Ascending aorta (tissue), 2 donors: ENCODE measurements around the gene ACO2. TPM values are rescaled to one million over a fixed set of nuclear protein-coding genes. Genes with fewer than 3 reads are reported as not detected.

Experiments
- DNase-seq, 2 donors: peaks; one replicate each; pipeline ENCODE4 v3.0.0-alpha.2; 2019; ENCODE audit warnings: low spot score in 2 of 2
- H3K27ac ChIP-seq, 2 donors: fragments of 200-600 bp; sonication (generic); one replicate each; pipeline ENCODE4 v1.5.1; 2016 to 2017; ENCODE audit warnings: mild to moderate bottlenecking in 1 of 2
- H3K27me3 ChIP-seq: fragments of 200-600 bp; sonication (generic); one replicate; pipeline ENCODE4 v1.5.1; 2017
- H3K36me3 ChIP-seq, 2 donors: fragments of 200-600 bp; sonication (generic); one replicate each; pipeline ENCODE4 v1.5.1; 2016
- H3K4me1 ChIP-seq, 2 donors: fragments of 200-600 bp; sonication (generic); one replicate each; pipeline ENCODE4 v1.5.1; 2016 to 2017; ENCODE audit warnings: mild to moderate bottlenecking in 1 of 2
- H3K4me3 ChIP-seq, 2 donors: fragments of 200-600 bp; sonication (generic); one replicate each; pipeline ENCODE4 v1.5.1; 2016 to 2017; ENCODE audit warnings: mild to moderate bottlenecking in 1 of 2
- H3K9me3 ChIP-seq, 2 donors: fragments of 200-600 bp; sonication (generic); one replicate each; pipeline ENCODE4 v1.5.1; 2016
- intact Hi-C: fragments of 100-400 bp; cut with DNase I; formaldehyde crosslinking; loops from one replicate; pipeline ENCODE4 v1.15.1; 2023
- total RNA-seq: library from RNA; depleted of rRNA; stranded (reverse); fragments of >200 nt; gene quantifications from one replicate; pipeline ENCODE4 v1.1.0, GENCODE V29; 2016
- TF ChIP-seq, protein P1 (sequence below), 3 experiments: fragments of 200-600 bp in 2 of 3; fragments of 450-650 bp in 1 of 3; sonication (generic) in 2 of 3; IDR thresholded peaks; one replicate each; pipeline ENCODE4 v1.5.1; 2016 to 2019; ENCODE audit warnings: antibody characterized with exemption in 3 of 3, mild to moderate bottlenecking in 1 of 3, moderate library complexity in 1 of 3

The ACO2 gene
- total RNA-seq, 1 donor from 2014 or later = 81.1 TPM

DNA sequence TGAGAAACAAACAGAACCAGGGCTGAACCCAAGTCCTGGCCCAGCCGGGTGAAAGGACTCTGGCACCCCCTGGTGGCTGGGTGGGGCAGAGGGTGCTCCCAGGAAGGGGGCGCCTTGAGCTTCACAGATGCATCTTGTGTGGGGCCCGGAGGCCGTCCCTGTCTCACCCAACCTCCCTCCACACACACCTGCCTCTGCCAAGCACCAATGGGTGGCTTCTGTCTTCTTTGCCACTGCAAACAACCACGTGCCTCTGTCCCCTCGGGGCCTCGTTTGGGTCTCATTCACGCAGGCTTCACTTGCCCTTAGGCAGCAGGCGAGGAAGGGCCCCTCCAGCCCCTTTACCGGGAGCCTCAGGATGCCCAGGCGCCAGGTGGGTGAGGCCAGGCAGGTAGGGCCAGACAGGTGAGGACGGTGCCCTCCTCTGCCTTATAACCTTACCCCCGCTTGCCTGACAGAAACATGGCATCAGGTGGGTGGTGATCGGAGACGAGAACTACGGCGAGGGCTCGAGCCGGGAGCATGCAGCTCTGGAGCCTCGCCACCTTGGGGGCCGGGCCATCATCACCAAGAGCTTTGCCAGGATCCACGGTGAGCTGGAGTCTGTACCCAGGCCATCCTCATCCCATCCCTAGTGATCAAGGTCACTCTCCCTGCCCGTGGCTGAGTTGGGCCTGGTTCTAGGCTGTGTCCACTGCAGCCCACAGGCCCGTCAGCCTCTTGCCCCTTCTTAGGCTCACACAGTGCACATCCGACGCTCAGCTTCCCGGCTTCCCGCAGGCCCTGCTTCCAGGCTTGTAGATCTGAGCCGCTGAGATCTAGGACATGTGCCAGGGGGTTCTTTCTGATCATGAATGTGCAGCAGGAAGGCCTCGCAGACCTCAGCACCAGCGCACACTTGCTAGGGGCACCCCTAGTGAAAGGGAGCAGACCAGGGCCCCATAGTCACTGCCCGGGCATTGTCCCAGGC is 58.2 kb downstream of the ACO2 start:
- Histone ChIP-seq H3K36me3 (peaks cover 59 to 61% of the 10 kb centered on the region in 2 donors), H3K27ac (peak overlapping the region; percentile 94 to 96), H3K9me3 (no peaks in the 10 kb centered on the region), H3K27me3 (no peaks in the 10 kb centered on the region), H3K4me1 (peaks cover 24 to 31% of the 10 kb centered on the region in 2 donors), H3K4me3 (no peak overlapping the region)
- intact Hi-C loops = loop anchor here (10.0 kb wide), 1 partner anchor 602 kb away; no protein-coding TSS in a partner anchor
- TF ChIP-seq, protein P1, sequence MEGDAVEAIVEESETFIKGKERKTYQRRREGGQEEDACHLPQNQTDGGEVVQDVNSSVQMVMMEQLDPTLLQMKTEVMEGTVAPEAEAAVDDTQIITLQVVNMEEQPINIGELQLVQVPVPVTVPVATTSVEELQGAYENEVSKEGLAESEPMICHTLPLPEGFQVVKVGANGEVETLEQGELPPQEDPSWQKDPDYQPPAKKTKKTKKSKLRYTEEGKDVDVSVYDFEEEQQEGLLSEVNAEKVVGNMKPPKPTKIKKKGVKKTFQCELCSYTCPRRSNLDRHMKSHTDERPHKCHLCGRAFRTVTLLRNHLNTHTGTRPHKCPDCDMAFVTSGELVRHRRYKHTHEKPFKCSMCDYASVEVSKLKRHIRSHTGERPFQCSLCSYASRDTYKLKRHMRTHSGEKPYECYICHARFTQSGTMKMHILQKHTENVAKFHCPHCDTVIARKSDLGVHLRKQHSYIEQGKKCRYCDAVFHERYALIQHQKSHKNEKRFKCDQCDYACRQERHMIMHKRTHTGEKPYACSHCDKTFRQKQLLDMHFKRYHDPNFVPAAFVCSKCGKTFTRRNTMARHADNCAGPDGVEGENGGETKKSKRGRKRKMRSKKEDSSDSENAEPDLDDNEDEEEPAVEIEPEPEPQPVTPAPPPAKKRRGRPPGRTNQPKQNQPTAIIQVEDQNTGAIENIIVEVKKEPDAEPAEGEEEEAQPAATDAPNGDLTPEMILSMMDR (IDR thresholded peaks at IDR 0.05) = peak; percentile 77 to 88 (median 81)
- peak in 1 of 2 donors; percentile 75 for DNase-seq

DNA sequence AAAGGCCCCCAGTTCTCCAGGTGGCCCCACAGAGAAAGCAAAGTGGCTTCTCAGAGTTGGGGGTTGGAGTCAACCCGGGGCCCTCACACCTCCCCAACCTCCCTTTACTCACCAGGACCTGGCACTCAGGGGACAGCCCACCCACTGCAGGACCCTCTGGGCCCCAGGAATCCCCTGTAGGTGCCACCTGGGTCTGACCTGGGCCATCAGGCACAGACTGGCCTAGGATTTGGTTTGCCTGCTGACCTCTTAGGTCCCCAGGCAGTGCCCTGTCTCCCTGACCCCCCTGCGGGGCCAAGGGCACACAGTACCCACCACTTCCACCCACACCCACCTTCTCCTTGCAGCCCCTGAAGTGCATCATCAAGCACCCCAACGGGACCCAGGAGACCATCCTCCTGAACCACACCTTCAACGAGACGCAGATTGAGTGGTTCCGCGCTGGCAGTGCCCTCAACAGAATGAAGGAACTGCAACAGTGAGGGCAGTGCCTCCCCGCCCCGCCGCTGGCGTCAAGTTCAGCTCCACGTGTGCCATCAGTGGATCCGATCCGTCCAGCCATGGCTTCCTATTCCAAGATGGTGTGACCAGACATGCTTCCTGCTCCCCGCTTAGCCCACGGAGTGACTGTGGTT is 59.3 kb downstream of the ACO2 start:
- no peaks in the 10 kb centered on the region for H3K27me3 ChIP-seq
- H3K4me3 ChIP-seq = no peak overlapping the region
- no peaks in the 10 kb centered on the region for H3K9me3 ChIP-seq
- no peak overlapping the region for H3K27ac ChIP-seq
- no peak for DNase-seq
- TF ChIP-seq, protein P1 (IDR thresholded peaks at IDR 0.05) = no peak
- intact Hi-C loops = loop anchor here (10.0 kb wide), 1 partner anchor 603 kb away; no protein-coding TSS in a partner anchor
- peaks cover 22 to 30% of the 10 kb centered on the region in 2 donors for H3K4me1 ChIP-seq
- H3K36me3 ChIP-seq = peaks cover 64% of the 10 kb centered on the region in 2 donors

GRCh38 chr22:41528938-41529561 is 60.1 kb downstream of the ACO2 start:
- TF ChIP-seq, protein P1 (IDR thresholded peaks at IDR 0.05) = no peak
- H3K9me3 ChIP-seq = no peaks in the 10 kb centered on the region
- DNase-seq = no peak
- H3K4me3 ChIP-seq = no peak overlapping the region
- H3K27ac ChIP-seq = peak overlapping the region in 1 of 2 donors; percentile 24
- peaks cover 17 to 22% of the 10 kb centered on the region in 2 donors for H3K4me1 ChIP-seq
- no peaks in the 10 kb centered on the region for H3K27me3 ChIP-seq
- intact Hi-C loops = loop anchor here (10.0 kb wide), 1 partner anchor 604 kb away; no protein-coding TSS in a partner anchor
- peaks cover 66 to 69% of the 10 kb centered on the region in 2 donors for H3K36me3 ChIP-seq

DNA sequence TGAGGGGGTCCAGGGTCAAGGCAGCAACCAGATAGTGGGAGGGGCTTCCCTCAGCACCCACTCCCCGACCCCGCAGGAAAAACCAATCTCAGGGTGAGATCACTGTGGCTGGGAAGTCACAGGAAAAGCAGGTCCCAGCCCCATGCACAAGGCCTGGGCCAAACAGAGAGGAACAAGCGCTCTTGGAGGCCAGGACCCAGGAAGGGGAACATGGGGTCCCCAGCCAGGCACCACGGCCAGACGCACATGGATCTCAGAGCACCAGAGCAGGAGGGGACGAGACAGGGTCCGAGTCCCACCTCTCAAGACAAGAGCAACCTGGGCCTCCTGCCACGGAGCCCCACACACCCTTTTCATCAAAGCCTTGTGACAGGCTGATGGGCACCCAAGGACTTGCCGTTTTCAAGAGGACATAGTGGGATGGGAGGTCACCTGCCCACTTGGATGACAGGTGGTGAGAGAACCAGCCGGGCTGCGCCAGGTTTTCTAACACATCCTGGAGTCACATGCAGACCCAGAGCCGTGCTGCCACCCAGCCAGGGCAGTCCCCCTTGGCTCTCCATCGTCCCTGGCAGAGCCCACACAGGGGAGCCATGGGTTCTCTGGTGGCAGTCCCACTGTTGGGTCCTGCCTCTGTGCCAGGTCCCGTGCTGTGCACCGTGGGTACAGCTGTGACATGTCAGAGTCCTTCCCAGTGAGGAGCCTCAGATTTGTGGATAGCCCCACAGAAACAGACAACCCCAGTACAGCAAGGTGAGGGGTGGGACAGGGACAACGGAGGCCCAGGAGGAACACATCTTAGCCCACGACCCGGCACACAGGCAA is 62.2 kb downstream of the ACO2 start:
- no peaks in the 10 kb centered on the region for H3K27me3 ChIP-seq
- H3K36me3 ChIP-seq = peaks cover 58 to 64% of the 10 kb centered on the region in 2 donors
- no peaks in the 10 kb centered on the region for H3K9me3 ChIP-seq
- no peak for DNase-seq
- H3K4me1 ChIP-seq = peaks cover 7% of the 10 kb centered on the region in 2 donors
- no peak overlapping the region for H3K27ac ChIP-seq
- TF ChIP-seq, protein P1 (IDR thresholded peaks at IDR 0.05) = no peak
- H3K4me3 ChIP-seq = no peak overlapping the region
- intact Hi-C loops = no loop called here
